Ascending aorta (tissue), 2 donors: ENCODE measurements around the gene UQCRH. TPM values are rescaled to one million over a fixed set of nuclear protein-coding genes. Genes with fewer than 3 reads are reported as not detected.
A peak's percentile ranks its signal among the peaks of the same experiment; 100 is the strongest.

Source experiments
- DNase-seq, 2 donors: peaks; one replicate each; pipeline ENCODE4 v3.0.0-alpha.2; 2019; ENCODE audit warnings: low spot score in 2 of 2
- H3K27ac ChIP-seq, 2 donors: fragments of 200-600 bp; sonication (generic); one replicate each; pipeline ENCODE4 v1.5.1; 2016 to 2017; ENCODE audit warnings: mild to moderate bottlenecking in 1 of 2
- H3K27me3 ChIP-seq: fragments of 200-600 bp; sonication (generic); one replicate; pipeline ENCODE4 v1.5.1; 2017
- H3K36me3 ChIP-seq, 2 donors: fragments of 200-600 bp; sonication (generic); one replicate each; pipeline ENCODE4 v1.5.1; 2016
- H3K4me1 ChIP-seq, 2 donors: fragments of 200-600 bp; sonication (generic); one replicate each; pipeline ENCODE4 v1.5.1; 2016 to 2017; ENCODE audit warnings: mild to moderate bottlenecking in 1 of 2
- H3K4me3 ChIP-seq, 2 donors: fragments of 200-600 bp; sonication (generic); one replicate each; pipeline ENCODE4 v1.5.1; 2016 to 2017; ENCODE audit warnings: mild to moderate bottlenecking in 1 of 2
- H3K9me3 ChIP-seq, 2 donors: fragments of 200-600 bp; sonication (generic); one replicate each; pipeline ENCODE4 v1.5.1; 2016
- CTCF ChIP-seq, 3 experiments: fragments of 200-600 bp in 2 of 3; fragments of 450-650 bp in 1 of 3; sonication (generic) in 2 of 3; IDR thresholded peaks; one replicate each; pipeline ENCODE4 v1.5.1; 2016 to 2019; ENCODE audit warnings: antibody characterized with exemption in 3 of 3, mild to moderate bottlenecking in 1 of 3, moderate library complexity in 1 of 3
- intact Hi-C: fragments of 100-400 bp; cut with DNase I; formaldehyde crosslinking; loops from one replicate; pipeline ENCODE4 v1.15.1; 2023
- total RNA-seq: library from RNA; depleted of rRNA; stranded (reverse); fragments of >200 nt; gene quantifications from one replicate; pipeline ENCODE4 v1.1.0, GENCODE V29; 2016

Gene UQCRH
- total RNA-seq, 1 donor from 2014 or later: 120 TPM

DNA sequence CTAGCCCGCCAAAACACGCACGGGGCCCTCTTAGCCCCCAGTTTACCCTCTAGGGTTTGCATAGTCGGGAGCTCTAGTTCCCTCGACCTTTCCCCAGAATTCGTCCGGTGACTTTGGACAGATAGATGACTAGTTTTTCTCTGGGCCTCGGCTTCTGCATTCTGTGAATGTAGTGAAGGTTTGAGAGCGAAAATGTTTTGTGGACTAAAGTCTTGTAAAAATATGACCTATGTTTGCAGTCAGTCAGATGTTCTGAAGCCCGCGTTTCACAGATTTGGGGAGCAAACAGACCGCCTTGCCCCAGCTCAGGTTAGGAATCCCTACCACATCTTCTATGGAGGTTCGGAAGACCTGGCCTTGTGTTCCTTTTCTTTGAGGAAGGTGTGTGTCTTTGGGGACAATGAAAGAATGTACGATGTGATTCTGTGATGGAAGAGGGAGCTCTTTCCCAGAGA, 401 bp downstream of the UQCRH start:
- Histone ChIP-seq H3K4me3 (peak overlapping the region; percentile 81 to 84), H3K9me3 (no peaks in the 10 kb centered on the region), H3K27me3 (no peaks in the 10 kb centered on the region), H3K36me3 (no peaks in the 10 kb centered on the region), H3K27ac (peak overlapping the region; percentile 98 to 99), H3K4me1 (peaks cover 15 to 32% of the 10 kb centered on the region in 2 donors)
- intact Hi-C loops: loop anchor here (1.0 to 10.0 kb wide), 8 partner anchors 36 to 617 kb away; partner anchors contain the start of genes ATPAF1, GPBP1L1, LURAP1 and MOB3C
- no peak for DNase-seq
- no peak for TF ChIP-seq CTCF (IDR thresholded peaks at IDR 0.05)

DNA sequence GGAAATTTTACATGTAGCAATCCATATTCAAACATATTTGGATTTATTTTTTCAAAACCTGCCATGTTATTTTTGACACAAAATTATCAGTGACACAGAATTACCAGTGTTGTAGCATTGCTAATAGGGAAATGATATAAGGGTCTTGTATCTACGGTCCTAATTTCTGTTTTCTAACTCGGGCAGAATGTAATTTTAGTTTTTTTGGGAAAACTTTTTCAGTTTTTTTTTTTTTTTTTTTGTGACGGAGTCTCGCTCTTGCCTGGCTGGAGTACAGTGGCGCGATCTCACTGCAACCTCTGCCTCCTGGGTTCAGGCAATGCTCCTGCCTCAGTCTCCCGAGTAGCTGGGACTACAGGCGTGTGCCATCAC, 2.6 kb downstream of the UQCRH start:
- no peak for DNase-seq
- Histone ChIP-seq H3K9me3 (no peaks in the 10 kb centered on the region), H3K4me3 (no peak overlapping the region), H3K27me3 (no peaks in the 10 kb centered on the region), H3K4me1 (peaks cover 10 to 17% of the 10 kb centered on the region in 2 donors), H3K27ac (no peak overlapping the region), H3K36me3 (peaks cover 12 to 18% of the 10 kb centered on the region in 2 donors)
- intact Hi-C loops: loop anchor here (10.0 kb wide), 1 partner anchor 309 kb away; the partner anchor contains the start of gene MOB3C
- TF ChIP-seq CTCF (IDR thresholded peaks at IDR 0.05): no peak

DNA sequence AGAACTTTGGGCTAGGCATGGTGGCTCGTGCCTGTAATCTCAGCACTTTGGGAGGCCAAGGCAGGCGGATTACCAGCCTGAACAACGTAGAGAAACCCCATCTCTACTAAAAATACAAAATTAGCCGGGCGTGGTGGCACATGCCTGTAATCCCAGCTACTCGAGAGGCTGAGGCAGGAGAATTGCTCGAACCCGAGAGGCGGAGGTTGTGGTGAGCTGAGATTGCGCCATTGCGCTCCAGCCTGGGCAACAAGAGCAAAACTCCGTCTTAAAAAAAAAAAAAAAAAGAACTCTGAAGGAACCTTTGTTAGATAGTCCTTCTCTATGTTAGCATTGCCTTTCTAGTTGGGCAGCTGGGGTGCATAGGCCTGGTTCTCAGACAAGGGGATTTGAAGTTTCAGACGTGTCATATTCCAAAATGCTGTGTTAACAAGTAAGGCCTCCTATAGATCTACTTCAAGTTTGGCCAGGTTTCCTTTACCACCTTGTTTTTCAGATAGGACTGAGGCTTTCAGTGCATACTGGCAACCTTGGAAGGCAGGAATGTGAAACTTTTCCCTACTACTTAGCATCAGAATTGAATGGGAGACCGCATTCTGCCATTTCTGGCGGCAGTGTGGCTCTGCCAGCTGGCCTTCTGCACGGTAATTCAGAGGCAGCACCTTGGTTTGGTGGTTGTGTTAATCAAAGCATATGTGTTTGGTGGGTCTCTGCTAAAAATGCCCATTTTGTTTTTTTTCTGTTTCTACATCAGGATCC, 6.1 kb downstream of the UQCRH start:
- no peak for TF ChIP-seq CTCF (IDR thresholded peaks at IDR 0.05)
- H3K27ac ChIP-seq: no peak overlapping the region
- peaks cover 43 to 46% of the 10 kb centered on the region in 2 donors for H3K36me3 ChIP-seq
- no peak overlapping the region for H3K4me3 ChIP-seq
- no peaks in the 10 kb centered on the region for H3K9me3 ChIP-seq
- no peak for DNase-seq
- no peaks in the 10 kb centered on the region for H3K27me3 ChIP-seq
- intact Hi-C loops: loop anchor here (10.0 kb wide), 1 partner anchor 305 kb away; the partner anchor contains the start of gene MOB3C
- peaks cover 3 to 7% of the 10 kb centered on the region in 2 donors for H3K4me1 ChIP-seq

DNA sequence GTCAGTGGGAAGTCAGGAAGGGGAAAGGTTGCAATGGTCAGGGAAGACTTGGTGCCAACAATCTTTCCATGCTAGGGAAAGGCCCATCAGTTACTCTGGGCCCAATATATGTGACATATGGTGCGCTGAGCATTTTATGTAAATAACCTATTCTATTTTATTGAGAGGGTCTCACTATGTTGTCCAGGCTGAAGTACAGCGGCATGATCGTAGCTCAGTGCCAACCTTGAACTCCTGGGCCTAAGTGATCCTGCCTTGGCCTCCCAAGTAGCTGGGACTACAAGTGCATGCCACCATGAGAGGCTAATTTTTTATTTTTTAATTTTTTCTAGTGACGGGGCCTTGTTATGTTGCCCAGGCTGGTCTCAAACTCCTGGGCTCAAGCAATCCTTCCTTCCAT, 6.8 kb downstream of the UQCRH start:
- Histone ChIP-seq H3K4me3 (no peak overlapping the region), H3K4me1 (peaks cover 0 to 3% of the 10 kb centered on the region in 2 donors), H3K9me3 (no peaks in the 10 kb centered on the region), H3K27ac (no peak overlapping the region), H3K36me3 (peaks cover 43 to 50% of the 10 kb centered on the region in 2 donors), H3K27me3 (no peaks in the 10 kb centered on the region)
- intact Hi-C loops: no loop called here
- DNase-seq: no peak
- no peak for TF ChIP-seq CTCF (IDR thresholded peaks at IDR 0.05)

DNA sequence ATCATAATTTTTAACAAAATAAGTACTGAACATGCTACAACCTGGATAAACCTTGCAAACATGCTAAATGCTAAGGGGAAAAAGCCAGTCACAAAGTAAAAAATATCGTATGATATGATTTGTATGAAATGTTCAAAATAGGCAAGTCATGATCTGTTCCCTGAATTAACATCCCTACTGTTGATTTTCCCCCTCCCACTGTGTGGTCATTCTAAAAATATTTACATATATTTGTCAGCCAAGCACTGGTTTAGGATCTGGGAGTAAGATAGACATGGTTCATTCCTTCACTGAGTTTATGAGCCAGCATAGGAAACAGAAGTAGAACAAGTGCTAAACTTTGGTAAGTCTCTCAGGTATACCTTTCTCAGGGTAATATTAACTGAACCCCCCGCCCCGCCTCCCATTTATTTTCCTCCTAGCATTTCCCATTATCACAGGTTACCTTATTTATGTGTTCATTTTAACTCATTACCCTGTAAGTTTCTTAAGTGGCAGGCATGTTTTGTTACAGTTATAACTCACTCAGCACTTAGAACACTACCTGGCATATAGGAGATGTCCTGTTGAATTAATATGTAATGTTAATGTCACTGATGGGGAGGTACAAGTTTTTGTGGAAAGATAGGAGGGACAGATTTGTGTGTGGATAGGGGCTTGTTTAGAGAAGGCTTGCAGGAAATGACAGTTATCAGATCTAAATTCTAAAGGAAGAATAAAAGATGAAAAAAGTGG, 12.3 kb downstream of the UQCRH start:
- no peaks in the 10 kb centered on the region for H3K27me3 ChIP-seq
- no peak for TF ChIP-seq CTCF (IDR thresholded peaks at IDR 0.05)
- intact Hi-C loops: no loop called here
- H3K36me3 ChIP-seq: peaks cover 33 to 57% of the 10 kb centered on the region in 2 donors
- no peaks in the 10 kb centered on the region for H3K4me1 ChIP-seq
- H3K27ac ChIP-seq: peak overlapping the region; percentile 62 to 72
- DNase-seq: peak in 1 of 2 donors; percentile 2
- no peak overlapping the region for H3K4me3 ChIP-seq
- no peaks in the 10 kb centered on the region for H3K9me3 ChIP-seq
